Natural killer cell (primary cell): Measurements from ENCODE around the gene TOPAZ1. TPM values are rescaled to one million over a fixed set of nuclear protein-coding genes. Genes with fewer than 3 reads are reported as not detected.

Experiments used
- ATAC-seq, 3 donors: fragments of 150-1000 bp in 2 of 3; fragments of 200-7000 bp in 1 of 3; cut with Tn5 transposase; 1 replicate in 1 of 3; 2 replicates in 2 of 3; pipeline ENCODE4 v1.10.0; 2021; ENCODE audit warnings: mild to moderate bottlenecking in 2 of 3, moderate library complexity in 2 of 3
- DNase-seq, 2 donors: peaks; one replicate each; pipeline versions ENCODE4 v3.0.0 to v3.0.0-alpha.2; 2013 to 2021; ENCODE audit warnings: mixed read lengths in 1 of 2
- H3K27ac ChIP-seq: one replicate; pipeline ENCODE4 v1.5.1; 2013; ENCODE audit warnings: mild to moderate bottlenecking, low read length
- H3K27me3 ChIP-seq: one replicate; pipeline ENCODE4 v1.6.1; 2013; ENCODE audit warnings: low read length; ENCODE audit not compliant: control insufficient read depth, insufficient read depth
- H3K36me3 ChIP-seq: one replicate; pipeline ENCODE4 v1.6.1; 2013; ENCODE audit warnings: low read length; ENCODE audit not compliant: control insufficient read depth, insufficient read depth
- H3K4me1 ChIP-seq: one replicate; pipeline ENCODE4 v1.6.1; 2013; ENCODE audit warnings: low read length; ENCODE audit not compliant: control insufficient read depth, insufficient read depth
- H3K4me3 ChIP-seq: one replicate; pipeline ENCODE4 v1.5.1; 2013; ENCODE audit warnings: low read length
- H3K9me3 ChIP-seq: one replicate; pipeline ENCODE4 v1.6.1; 2013; ENCODE audit warnings: low read length; ENCODE audit not compliant: control insufficient read depth, insufficient read depth
- H3K27ac Mint-ChIP-seq, 2 donors: one replicate each; pipeline ENCODE4 v1.8.0; 2022; ENCODE audit warnings: mild to moderate bottlenecking in 2 of 2, mixed read lengths in 2 of 2, moderate library complexity in 1 of 2
- H3K27me3 Mint-ChIP-seq, 2 donors: one replicate each; pipeline ENCODE4 v1.8.0; 2022; ENCODE audit warnings: low read depth in 2 of 2, mixed read lengths in 2 of 2
- H3K36me3 Mint-ChIP-seq: one replicate; pipeline ENCODE4 v1.8.0; 2022; ENCODE audit warnings: mixed read lengths
- H3K4me1 Mint-ChIP-seq, 2 donors: one replicate each; pipeline ENCODE4 v1.8.0; 2022; ENCODE audit warnings: mixed read lengths in 2 of 2
- H3K4me3 Mint-ChIP-seq: one replicate; pipeline ENCODE4 v1.8.0; 2022; ENCODE audit warnings: mild to moderate bottlenecking, moderate library complexity, mixed read lengths
- H3K9me3 Mint-ChIP-seq, 2 donors: one replicate each; pipeline ENCODE4 v1.8.0; 2022; ENCODE audit warnings: mixed read lengths in 2 of 2
- WGBS: methylation state at CpG from one replicate; pipeline ENCODE4 v1.1.7; 2013; ENCODE audit warnings: missing lambda C conversion rate; ENCODE audit not compliant: insufficient coverage; 5-methylcytosine and 5-hydroxymethylcytosine counted together
- intact Hi-C: fragments of 100-400 bp; cut with micrococcal nuclease; formaldehyde crosslinking; loops from one replicate; pipeline ENCODE4 v1.14.2; 2022
- total RNA-seq, 4 donors: library from RNA; stranded (reverse); fragments of 120-200 nt in 1 of 4; gene quantifications; one replicate each; pipeline versions ENCODE4 v1.2.3 to v1.2.4, GENCODE V29; 2013 to 2022
- TF ChIP-seq, protein P1 (sequence below): fragments of 200-600 bp; IDR thresholded peaks from one replicate; pipeline ENCODE4 v1.8.0; 2022; ENCODE audit warnings: antibody characterized with exemption

TOPAZ1 gene
- total RNA-seq, 3 donors from 2014 or later (not counting 1 experiment from before 2014, with no cell fraction given) = not detected

DNA sequence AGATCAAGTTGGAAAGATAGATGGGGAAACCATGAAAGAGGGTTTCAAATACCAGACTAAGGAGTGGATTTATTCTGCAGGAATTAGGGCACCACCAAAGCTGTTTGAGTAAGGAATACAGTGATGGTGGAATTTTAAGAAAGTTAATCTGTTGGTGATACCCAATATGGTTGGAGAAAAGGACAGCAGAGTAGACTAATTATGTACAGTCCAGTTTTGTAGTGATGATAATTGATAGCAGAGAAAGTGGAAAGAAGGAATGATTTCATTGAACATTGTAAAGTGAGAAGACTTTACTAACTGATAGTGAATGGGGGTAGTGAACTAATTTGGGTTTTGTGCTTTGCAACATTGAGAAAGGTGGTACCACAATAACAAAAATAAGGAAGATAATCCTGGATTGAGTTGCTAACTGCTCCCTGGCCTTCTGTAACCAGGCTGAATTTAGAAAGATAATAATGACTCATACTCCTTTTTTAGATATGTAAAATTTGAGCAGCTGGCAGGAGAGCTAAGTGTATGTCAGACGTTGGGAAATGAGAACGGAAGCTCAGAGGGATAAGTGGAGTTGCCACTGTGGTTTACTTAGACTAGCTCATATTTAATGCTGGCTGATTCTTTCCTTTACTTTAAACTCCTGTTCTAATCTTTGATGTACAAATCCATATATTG, 113.8 kb downstream of the TOPAZ1 start:
- Mint-ChIP-seq H3K36me3 (no peaks in the 10 kb centered on the region), H3K4me3 (no peak overlapping the region), H3K27ac (no peak overlapping the region), H3K27me3 (no peaks in the 10 kb centered on the region), H3K9me3 (no peaks in the 10 kb centered on the region), H3K4me1 (peaks cover 9 to 18% of the 10 kb centered on the region in 2 donors)
- intact Hi-C loops = no loop called here
- Histone ChIP-seq H3K27me3 (no peaks in the 10 kb centered on the region), H3K36me3 (peaks cover 8% of the 10 kb centered on the region), H3K27ac (no peak overlapping the region), H3K4me3 (no peak overlapping the region), H3K4me1 (no peaks in the 10 kb centered on the region), H3K9me3 (no peaks in the 10 kb centered on the region)
- WGBS = 90% methylated on average over 2 of the region's 2 CpGs
- DNase-seq (no peak), ATAC-seq (no peak)
- TF ChIP-seq, protein P1, sequence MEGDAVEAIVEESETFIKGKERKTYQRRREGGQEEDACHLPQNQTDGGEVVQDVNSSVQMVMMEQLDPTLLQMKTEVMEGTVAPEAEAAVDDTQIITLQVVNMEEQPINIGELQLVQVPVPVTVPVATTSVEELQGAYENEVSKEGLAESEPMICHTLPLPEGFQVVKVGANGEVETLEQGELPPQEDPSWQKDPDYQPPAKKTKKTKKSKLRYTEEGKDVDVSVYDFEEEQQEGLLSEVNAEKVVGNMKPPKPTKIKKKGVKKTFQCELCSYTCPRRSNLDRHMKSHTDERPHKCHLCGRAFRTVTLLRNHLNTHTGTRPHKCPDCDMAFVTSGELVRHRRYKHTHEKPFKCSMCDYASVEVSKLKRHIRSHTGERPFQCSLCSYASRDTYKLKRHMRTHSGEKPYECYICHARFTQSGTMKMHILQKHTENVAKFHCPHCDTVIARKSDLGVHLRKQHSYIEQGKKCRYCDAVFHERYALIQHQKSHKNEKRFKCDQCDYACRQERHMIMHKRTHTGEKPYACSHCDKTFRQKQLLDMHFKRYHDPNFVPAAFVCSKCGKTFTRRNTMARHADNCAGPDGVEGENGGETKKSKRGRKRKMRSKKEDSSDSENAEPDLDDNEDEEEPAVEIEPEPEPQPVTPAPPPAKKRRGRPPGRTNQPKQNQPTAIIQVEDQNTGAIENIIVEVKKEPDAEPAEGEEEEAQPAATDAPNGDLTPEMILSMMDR = no peak

GRCh38 chr3:44359146-44359751, 117.6 kb downstream of the TOPAZ1 start:
- TF ChIP-seq, protein P1 = no peak
- H3K36me3 ChIP-seq = peaks cover 8% of the 10 kb centered on the region
- ATAC-seq (no peak), DNase-seq (no peak)
- Mint-ChIP-seq H3K36me3 (no peaks in the 10 kb centered on the region), H3K27ac (no peak overlapping the region), H3K27me3 (no peaks in the 10 kb centered on the region), H3K4me3 (no peak overlapping the region), H3K9me3 (no peaks in the 10 kb centered on the region), H3K4me1 (peaks cover 1 to 11% of the 10 kb centered on the region in 2 donors)
- no peaks in the 10 kb centered on the region for H3K27me3 ChIP-seq
- H3K27ac ChIP-seq = no peak overlapping the region
- no peaks in the 10 kb centered on the region for H3K9me3 ChIP-seq
- WGBS = 98% methylated on average over 2 of the region's 3 CpGs
- intact Hi-C loops = no loop called here
- H3K4me3 ChIP-seq = no peak overlapping the region
- no peaks in the 10 kb centered on the region for H3K4me1 ChIP-seq

GRCh38 chr3:44363591-44363990, 121.9 kb downstream of the TOPAZ1 start:
- WGBS = 100% methylated on average over 1 of the region's 2 CpGs
- peaks cover 6% of the 10 kb centered on the region for H3K36me3 ChIP-seq
- TF ChIP-seq, protein P1 = no peak

More at GRCh38 chr3:44363591-44363990, 121.9 kb downstream of the TOPAZ1 start:
- DNase-seq (no peak), ATAC-seq (no peak)
- no peaks in the 10 kb centered on the region for H3K9me3 ChIP-seq
- H3K4me3 ChIP-seq = no peak overlapping the region
- Mint-ChIP-seq H3K36me3 (no peaks in the 10 kb centered on the region), H3K4me1 (peaks cover 0 to 5% of the 10 kb centered on the region in 2 donors), H3K4me3 (no peak overlapping the region), H3K9me3 (no peaks in the 10 kb centered on the region), H3K27ac (no peak overlapping the region), H3K27me3 (no peaks in the 10 kb centered on the region)
- H3K4me1 ChIP-seq = no peaks in the 10 kb centered on the region
- H3K27me3 ChIP-seq = no peaks in the 10 kb centered on the region
- no peak overlapping the region for H3K27ac ChIP-seq
- intact Hi-C loops = no loop called here
